GM19193 (cell line): ENCODE measurements around the gene TAS2R60.

Experiments
- POLR2A ChIP-seq: IDR thresholded peaks from 4 replicates; pipeline ENCODE4 v1.6.1; 2011; ENCODE audit not compliant: insufficient read depth, insufficient read length; ENCODE audit errors: extremely low read depth

TAS2R60 gene

GRCh38 chr7:143452495-143452894 lies 9.2 kb downstream of the TAS2R60 start:
- no peak for TF ChIP-seq POLR2A

- no peak for TF ChIP-seq POLR2A
Observed at GRCh38 chr7:143454091-143454680, 10.9 kb downstream of the TAS2R60 start.

- TF ChIP-seq POLR2A, result no peak
Observed at GRCh38 chr7:143455491-143455890, 12.2 kb downstream of the TAS2R60 start.

GRCh38 chr7:143455942-143456341 lies 12.7 kb downstream of the TAS2R60 start:
- no peak for TF ChIP-seq POLR2A

GRCh38 chr7:143456992-143457793 lies 13.9 kb downstream of the TAS2R60 start:
- TF ChIP-seq POLR2A, result no peak

GRCh38 chr7:143458263-143458662 lies 15.0 kb downstream of the TAS2R60 start:
- TF ChIP-seq POLR2A, result no peak

- no peak for TF ChIP-seq POLR2A
Observed at GRCh38 chr7:143458681-143459080, 15.4 kb downstream of the TAS2R60 start.

GRCh38 chr7:143459359-143459758 lies 16.1 kb downstream of the TAS2R60 start:
- no peak for TF ChIP-seq POLR2A

- no peak for TF ChIP-seq POLR2A
Observed at GRCh38 chr7:143460271-143460979, 17.2 kb downstream of the TAS2R60 start.

- no peak for TF ChIP-seq POLR2A
Observed at GRCh38 chr7:143462045-143462444, 18.8 kb downstream of the TAS2R60 start.

- no peak for TF ChIP-seq POLR2A
Observed at GRCh38 chr7:143463556-143463955, 20.3 kb downstream of the TAS2R60 start.

- no peak for TF ChIP-seq POLR2A
Observed at GRCh38 chr7:143463957-143464356, 20.7 kb downstream of the TAS2R60 start.

GRCh38 chr7:143467724-143468123 lies 24.5 kb downstream of the TAS2R60 start:
- no peak for TF ChIP-seq POLR2A

GRCh38 chr7:143477501-143478150 lies 34.4 kb downstream of the TAS2R60 start, which contains the start of gene TAS2R41:
TAS2R41 (plus strand) TSS chr7:143477873; CDS start chr7:143477873, 0 bp downstream.
- TF ChIP-seq POLR2A, result no peak
